ENCODE measurements around the gene OR6V1. TPM values are rescaled to one million over a fixed set of nuclear protein-coding genes. Genes with fewer than 3 reads are reported as not detected.
"Not testable (repeated sequence)": the region's sequence is repeated elsewhere in the genome, so short reads cannot be mapped to it uniquely, and the experiment has no call there.

Gene OR6V1
- total RNA-seq, 2 experiments from 2014 or later, result not detected

DNA sequence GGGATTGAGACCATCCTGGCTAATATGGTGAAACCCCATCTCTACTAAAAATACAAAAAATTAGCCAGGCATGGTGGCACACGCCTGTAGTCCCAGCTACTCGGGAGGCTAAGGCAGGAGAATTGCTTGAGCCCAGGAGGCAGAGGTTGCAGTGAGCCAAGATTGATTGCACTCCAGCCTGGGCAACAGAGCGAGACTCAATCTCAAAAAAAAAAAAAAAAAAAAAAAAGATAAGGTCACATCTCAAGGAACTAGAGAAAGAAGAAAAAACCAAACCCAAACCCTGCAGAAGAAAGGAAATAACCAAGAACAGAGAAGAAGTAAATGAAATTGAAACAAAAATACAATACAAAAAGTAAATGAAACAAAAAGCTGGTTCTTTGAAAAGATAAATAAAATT, 33.5 kb downstream of the OR6V1 start:
- DNase-seq; H3K4me3 Mint-ChIP-seq; H3K27ac Mint-ChIP-seq; H3K4me1 Mint-ChIP-seq (ENCODE audit: low read depth); CTCF ChIA-PET; H3K27me3 Mint-ChIP-seq (ENCODE audit: low read depth); H3K9me3 Mint-ChIP-seq (ENCODE audit: insufficient read depth); H3K36me3 Mint-ChIP-seq (ENCODE audit: low read depth); ATAC-seq; POLR2A ChIA-PET: not testable (repeated sequence)

DNA sequence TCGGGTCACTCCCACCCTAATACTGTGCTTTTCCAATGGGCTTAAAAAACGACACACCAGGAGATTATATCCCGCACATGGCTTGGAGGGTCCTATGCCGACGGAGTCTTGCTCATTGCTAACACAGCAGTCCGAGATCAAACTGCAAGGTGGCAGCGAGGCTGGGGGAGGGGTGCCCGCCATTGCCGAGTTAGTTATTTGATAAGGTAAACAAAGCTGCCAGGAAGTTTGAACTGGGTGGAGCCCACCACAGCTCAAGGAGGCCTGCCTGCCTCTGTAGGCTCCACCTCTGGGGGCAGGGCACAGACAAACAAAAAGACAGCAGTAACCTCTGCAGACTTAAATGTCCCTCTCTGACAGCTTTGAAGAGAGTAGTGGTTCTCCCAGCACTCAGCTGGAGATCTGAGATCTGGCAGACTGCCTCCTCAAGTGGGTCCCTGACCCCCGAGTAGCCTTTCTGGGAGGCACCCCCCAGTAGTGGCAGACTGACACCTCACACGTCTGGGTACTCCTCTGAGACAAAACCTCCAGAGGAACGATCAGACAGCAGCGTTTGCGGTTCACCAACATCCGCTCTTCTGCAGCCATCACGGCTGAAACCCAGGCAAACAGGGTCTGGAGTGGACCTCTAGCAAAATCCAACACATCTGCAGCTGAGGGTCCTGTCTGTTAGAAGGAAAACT, 36.5 kb downstream of the OR6V1 start:
- H3K36me3 Mint-ChIP-seq (ENCODE audit: low read depth); H3K27me3 Mint-ChIP-seq (ENCODE audit: low read depth); H3K4me1 Mint-ChIP-seq (ENCODE audit: low read depth); H3K9me3 Mint-ChIP-seq (ENCODE audit: insufficient read depth); ATAC-seq; H3K4me3 Mint-ChIP-seq; H3K27ac Mint-ChIP-seq; DNase-seq; POLR2A ChIA-PET; CTCF ChIA-PET: not testable (repeated sequence)

DNA sequence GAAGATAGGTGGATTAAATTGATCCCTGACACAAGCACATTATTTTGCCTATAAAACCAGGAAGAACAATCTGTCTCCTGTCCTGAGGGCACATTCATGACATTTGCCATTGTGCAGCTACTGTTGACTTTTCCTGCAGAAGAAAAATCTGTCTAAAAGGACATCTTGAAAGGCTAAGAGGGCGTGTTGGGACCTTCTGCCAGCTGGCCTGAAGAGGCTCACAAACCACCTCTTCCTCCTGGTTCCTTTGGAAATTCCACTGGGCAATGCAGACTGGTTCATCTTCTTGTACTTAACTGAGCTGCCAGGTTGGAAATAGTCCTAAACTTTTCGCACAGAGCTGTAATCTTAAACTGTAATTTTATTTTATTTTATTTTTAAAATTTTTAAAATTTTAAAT, 44.0 kb downstream of the OR6V1 start:
- ATAC-seq, result no peak
- no peaks in the 10 kb centered on the region for H3K27me3 Mint-ChIP-seq (ENCODE audit: low read depth)
- H3K27ac Mint-ChIP-seq, result no peak overlapping the region
- ChIA-PET CTCF (no interaction called here), POLR2A (no interaction called here)
- no peaks in the 10 kb centered on the region for H3K4me1 Mint-ChIP-seq (ENCODE audit: low read depth)
- no peak overlapping the region for H3K4me3 Mint-ChIP-seq
- no peaks in the 10 kb centered on the region for H3K36me3 Mint-ChIP-seq (ENCODE audit: low read depth)
- no peak for DNase-seq
- peaks cover 10% of the 10 kb centered on the region for H3K9me3 Mint-ChIP-seq (ENCODE audit: insufficient read depth)

DNA sequence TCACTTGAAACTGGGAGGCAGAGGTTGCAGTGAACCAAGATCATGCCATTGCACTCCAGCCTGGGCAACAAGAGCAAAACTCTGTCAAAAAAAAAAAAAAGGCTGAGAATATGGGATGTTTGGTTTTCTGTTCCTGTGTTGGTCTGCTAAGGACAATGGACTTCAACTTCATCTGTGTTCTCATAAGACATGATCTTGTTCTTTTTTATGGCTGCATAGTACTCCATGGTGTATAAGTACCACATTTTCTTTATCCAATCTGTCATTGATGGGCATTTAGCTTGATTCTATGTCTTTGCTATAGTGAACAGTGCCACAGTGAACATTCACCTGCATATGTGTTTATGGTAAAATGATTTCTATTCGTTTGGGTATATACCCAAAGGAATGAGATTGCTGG, 47.4 kb downstream of the OR6V1 start:
- ATAC-seq; CTCF ChIA-PET; H3K4me3 Mint-ChIP-seq; DNase-seq; H3K4me1 Mint-ChIP-seq (ENCODE audit: low read depth); H3K36me3 Mint-ChIP-seq (ENCODE audit: low read depth); H3K27me3 Mint-ChIP-seq (ENCODE audit: low read depth); H3K27ac Mint-ChIP-seq; H3K9me3 Mint-ChIP-seq (ENCODE audit: insufficient read depth); POLR2A ChIA-PET: not testable (repeated sequence)

Other genes with a start within 250 kb of the OR6V1 start
- 1 to 10 TPM; 7.0 TPM for gene EPHB6, start 197.3 kb upstream of the OR6V1 start, total RNA-seq
- gene TRPV6, start 166.6 kb upstream of the OR6V1 start, total RNA-seq, result not detected
- gene TRPV5, start 118.6 kb upstream of the OR6V1 start, total RNA-seq, result not detected
- gene LLCFC1, start 112.9 kb upstream of the OR6V1 start, total RNA-seq, result not detected
- gene KEL, start 90.0 kb upstream of the OR6V1 start, total RNA-seq, result 1 to 10 TPM; 1.0 to 1.1 TPM
- not detected for gene OR9A2, start 25.2 kb upstream of the OR6V1 start, total RNA-seq
- gene PIP, start 79.7 kb downstream of the OR6V1 start, total RNA-seq, result not detected
- gene TAS2R39, start 131.1 kb downstream of the OR6V1 start, total RNA-seq, result not detected
- not detected for gene TAS2R40, start 169.7 kb downstream of the OR6V1 start, total RNA-seq
- gene GSTK1, start 211.1 kb downstream of the OR6V1 start, total RNA-seq, result 100 to 1,000 TPM; 254 to 255 TPM
- under 1 TPM; 0.29 to 0.65 TPM for gene TMEM139, start 232.6 kb downstream of the OR6V1 start, total RNA-seq
- 100 to 1,000 TPM; 111 to 115 TPM for gene CASP2, start 236.0 kb downstream of the OR6V1 start, total RNA-seq